ENCODE results near the gene ZNF839.

ZNF839 gene

DNA sequence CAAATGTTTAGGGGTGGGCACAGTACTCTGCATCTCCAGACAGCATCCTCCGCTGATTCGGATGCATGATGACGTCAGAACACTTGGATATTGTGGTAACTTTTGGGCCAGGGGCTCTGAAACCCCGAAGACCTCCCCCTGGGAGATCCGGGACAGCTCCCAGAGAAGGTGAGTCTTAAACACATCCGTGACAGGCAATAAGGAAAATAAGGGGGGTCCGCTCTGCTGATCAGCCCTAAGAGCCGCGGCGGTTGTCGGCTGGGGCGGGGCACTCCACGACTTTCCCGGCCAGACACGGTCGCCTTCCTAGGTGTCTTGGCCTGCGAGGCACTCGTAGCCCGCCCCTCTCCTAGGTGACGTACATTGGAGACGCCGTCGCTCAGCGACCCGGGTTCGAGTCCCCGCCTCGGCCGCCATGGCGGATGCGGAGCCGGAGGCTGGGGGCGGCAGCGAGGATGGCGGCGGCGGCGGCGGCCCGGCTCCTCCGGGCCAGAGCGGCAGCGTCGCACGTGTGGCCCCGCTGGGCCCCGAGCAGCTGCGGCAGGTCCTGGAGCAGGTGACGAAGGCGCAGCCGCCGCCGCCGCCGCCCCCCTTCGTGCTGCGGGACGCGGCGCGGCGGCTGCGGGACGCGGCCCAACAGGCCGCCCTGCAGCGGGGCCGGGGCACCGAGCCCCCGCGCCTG lies at the start of gene ZNF839:
Gene ZNF839 (plus strand): TSS at position 396 of the 682 bp plus-strand sequence. CDS start 20 bp downstream, at position 416.
- H3K4me1 Mint-ChIP-seq = peaks cover 66% of the 10 kb centered on the region
- ATAC-seq (peak; percentile 85), DNase-seq (peak; percentile 95 to 96)
- H3K27me3 Mint-ChIP-seq = no peaks in the 10 kb centered on the region
- H3K4me3 Mint-ChIP-seq = peak within 1 kb of the TSS; percentile 96 to 99
- no peaks in the 10 kb centered on the region for H3K9me3 Mint-ChIP-seq
- peak within 1 kb of the TSS; percentile 97 to 98 for H3K27ac Mint-ChIP-seq

DNA sequence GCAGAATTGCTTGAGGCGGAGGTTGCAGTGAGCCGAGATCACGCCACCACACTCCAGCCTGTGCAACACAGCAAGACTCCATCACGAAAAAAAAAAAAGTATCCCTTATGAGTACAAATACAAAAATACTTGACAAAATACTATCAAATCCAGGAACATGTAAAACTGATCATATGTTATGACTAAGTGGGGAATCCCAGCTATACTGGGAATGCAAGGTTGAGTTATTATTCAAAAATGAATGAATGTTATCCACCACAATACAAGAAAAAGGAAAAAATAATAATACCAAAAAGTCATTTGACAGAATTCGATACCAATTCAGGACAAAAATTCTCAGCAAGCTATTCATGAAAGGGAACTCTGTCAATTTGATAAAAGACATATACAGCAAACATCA lies 47.2 kb upstream of the ZNF839 start:
- H3K4me3 Mint-ChIP-seq = no peak overlapping the region
- DNase-seq = no peak
- no peaks in the 10 kb centered on the region for H3K9me3 Mint-ChIP-seq
- no peaks in the 10 kb centered on the region for H3K27me3 Mint-ChIP-seq
- no peaks in the 10 kb centered on the region for H3K4me1 Mint-ChIP-seq
- H3K27ac Mint-ChIP-seq = no peak overlapping the region
- ATAC-seq = no peak

DNA sequence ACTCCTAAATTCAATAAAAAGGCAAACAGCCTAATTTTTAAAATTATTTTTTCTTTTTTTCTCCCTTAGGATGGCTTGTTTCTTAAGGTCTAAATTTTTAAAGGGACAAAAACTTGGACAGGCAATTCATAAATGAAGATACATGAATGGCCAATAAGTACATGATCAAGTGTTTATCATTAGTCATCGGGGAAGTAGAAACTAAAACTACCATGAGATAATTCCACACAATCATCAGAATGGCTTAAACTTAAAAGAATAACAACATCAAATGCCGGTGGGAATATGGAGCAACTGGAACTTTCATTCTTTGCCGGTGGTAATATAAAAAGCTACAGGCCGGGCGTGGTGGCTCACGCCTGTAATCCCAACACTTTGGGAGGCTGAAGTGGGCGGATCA lies 43.7 kb upstream of the ZNF839 start:
- Mint-ChIP-seq H3K9me3 (no peaks in the 10 kb centered on the region), H3K4me1 (no peaks in the 10 kb centered on the region), H3K27me3 (no peaks in the 10 kb centered on the region), H3K4me3 (no peak overlapping the region), H3K27ac (no peak overlapping the region)
- DNase-seq (no peak), ATAC-seq (no peak)

DNA sequence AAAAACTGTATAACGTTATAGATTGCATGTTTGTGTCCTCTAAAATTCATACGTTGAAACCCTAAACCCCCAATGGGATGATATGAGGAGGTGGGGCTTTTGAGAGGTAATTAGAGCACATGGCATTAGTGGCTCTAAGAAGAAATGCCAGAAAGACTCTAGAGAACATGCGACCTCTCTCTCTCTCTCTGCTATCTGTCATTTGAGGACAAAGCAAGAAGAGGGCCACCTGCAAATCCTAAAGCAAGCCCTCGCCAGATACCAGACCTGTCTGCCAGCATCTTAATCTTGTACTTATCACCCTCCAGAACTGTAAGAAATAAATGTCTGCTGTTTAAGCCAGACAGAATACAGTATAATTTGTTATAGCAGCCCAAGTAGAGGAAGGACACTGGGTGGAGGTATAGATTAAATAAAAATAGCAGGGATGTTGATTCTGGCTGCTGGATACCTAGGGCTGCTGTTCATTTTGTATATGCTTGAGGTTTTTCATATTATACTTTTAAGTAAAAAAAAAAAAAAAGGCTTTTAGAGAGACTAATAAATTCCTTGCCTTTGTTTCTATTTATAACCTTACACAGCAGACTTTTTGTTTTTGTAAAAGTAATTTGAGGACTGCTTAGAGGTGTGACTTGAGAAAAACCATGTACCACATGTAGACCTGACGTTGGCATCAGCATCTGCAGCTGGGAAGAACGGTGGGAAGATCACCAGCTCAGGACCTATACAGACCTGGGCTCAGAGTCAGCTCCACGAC lies 41.5 kb upstream of the ZNF839 start:
- no peak overlapping the region for H3K4me3 Mint-ChIP-seq
- H3K9me3 Mint-ChIP-seq = no peaks in the 10 kb centered on the region
- no peaks in the 10 kb centered on the region for H3K4me1 Mint-ChIP-seq
- no peak for ATAC-seq
- H3K27me3 Mint-ChIP-seq = no peaks in the 10 kb centered on the region
- no peak for DNase-seq
- H3K27ac Mint-ChIP-seq = no peak overlapping the region

DNA sequence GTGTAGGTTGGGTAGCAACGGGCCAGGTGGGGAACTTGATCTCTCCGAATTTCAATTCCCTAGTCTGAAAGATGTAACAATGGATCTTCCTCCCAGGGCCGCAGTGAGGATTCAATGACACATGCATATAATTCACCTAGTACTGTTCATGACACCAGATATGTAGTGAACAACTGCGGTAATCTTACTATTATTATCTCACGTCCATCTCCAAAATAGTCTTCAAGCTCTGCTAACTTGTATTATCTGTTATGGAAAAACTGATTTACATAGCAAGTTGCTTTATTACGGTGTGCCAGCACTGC lies 41.0 kb upstream of the ZNF839 start:
- DNase-seq = no peak
- Mint-ChIP-seq H3K4me1 (no peaks in the 10 kb centered on the region), H3K4me3 (no peak overlapping the region), H3K27ac (no peak overlapping the region), H3K9me3 (no peaks in the 10 kb centered on the region), H3K27me3 (no peaks in the 10 kb centered on the region)
- ATAC-seq = no peak

DNA sequence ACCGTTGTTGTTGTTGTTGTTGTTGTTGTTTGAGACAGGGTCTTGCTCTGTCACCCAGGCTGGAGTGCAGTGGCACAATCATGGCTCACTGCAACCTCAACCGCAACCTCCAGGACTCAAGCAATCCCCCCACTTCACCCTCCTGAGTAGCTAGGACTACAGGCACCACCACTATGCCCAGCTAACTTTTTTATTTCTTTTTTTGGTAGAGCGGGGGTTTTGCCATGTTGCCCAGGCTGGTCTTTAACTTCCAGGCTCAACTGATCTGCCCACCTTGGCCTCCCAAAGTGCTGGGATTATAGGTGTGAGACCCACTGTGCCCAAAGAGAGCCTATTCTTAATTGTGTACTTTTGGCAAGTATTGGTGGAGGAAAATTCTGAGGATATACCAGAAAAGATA lies 40.3 kb upstream of the ZNF839 start:
- no peak overlapping the region for H3K27ac Mint-ChIP-seq
- no peak overlapping the region for H3K4me3 Mint-ChIP-seq
- no peaks in the 10 kb centered on the region for H3K4me1 Mint-ChIP-seq
- no peak for ATAC-seq
- H3K9me3 Mint-ChIP-seq = no peaks in the 10 kb centered on the region
- no peak for DNase-seq
- H3K27me3 Mint-ChIP-seq = no peaks in the 10 kb centered on the region

DNA sequence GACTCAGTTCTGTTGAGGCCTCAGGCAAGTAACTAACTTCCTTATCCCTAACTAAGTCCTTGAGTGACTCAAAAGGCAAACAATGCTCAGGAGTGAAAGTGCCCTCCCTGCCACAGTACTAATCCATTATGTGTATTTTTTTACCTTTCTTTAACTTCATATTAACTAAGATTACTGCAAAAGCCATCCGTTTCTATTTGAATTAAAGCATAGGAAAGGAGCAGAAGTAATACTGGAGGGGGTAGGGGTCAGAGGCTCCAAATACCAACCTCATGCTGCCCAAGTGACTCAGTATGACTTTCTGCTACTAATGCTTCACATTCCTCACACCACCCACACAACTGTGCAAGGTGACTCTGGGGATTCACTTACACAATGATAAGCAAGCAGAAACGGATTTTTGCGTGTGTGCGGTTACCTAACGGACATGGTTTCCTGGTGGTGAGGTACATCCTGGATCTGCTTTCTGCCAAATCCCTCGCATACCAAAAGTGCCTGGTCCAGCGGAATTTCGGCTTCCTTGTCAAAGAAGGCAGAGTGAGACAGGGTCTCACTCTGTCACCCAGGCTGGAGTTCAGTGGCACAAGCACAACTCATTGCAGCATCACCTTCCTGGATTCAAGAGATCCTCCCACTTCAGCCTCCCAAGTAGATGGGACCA lies 39.7 kb upstream of the ZNF839 start:
- Mint-ChIP-seq H3K9me3 (no peaks in the 10 kb centered on the region), H3K4me3 (no peak overlapping the region), H3K27me3 (no peaks in the 10 kb centered on the region), H3K27ac (no peak overlapping the region), H3K4me1 (no peaks in the 10 kb centered on the region)
- no peak for DNase-seq
- no peak for ATAC-seq

DNA sequence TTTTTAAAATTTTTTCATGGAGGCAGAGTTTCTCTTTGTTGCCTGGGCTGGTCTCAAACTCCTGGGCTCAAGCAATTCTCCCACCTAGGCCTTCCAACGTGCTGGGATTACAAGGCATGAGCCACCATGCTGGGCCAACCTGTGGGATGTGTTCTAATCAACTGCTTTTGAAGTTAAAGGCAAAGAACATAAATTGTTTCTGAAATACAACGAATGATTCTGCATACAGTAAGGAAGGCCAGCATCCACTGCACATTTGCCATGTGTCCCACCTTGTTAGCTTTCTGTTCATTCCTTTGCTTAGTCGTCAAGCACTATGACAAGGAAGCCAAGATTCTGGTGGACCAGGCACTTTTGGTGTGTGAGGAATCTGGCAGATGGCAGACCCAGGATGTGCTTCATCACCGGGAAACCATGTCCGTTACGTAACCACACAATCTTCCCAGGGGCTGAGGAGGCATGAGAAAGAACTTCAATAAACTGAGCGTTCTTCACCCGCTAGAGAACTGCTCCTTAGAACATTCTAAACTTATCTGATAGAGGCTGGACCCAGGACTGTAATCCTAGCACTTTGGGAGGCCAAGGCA lies 39.1 kb upstream of the ZNF839 start:
- ATAC-seq = no peak
- no peaks in the 10 kb centered on the region for H3K27me3 Mint-ChIP-seq
- no peak overlapping the region for H3K4me3 Mint-ChIP-seq
- no peaks in the 10 kb centered on the region for H3K4me1 Mint-ChIP-seq
- H3K9me3 Mint-ChIP-seq = no peaks in the 10 kb centered on the region
- DNase-seq = no peak
- no peak overlapping the region for H3K27ac Mint-ChIP-seq

DNA sequence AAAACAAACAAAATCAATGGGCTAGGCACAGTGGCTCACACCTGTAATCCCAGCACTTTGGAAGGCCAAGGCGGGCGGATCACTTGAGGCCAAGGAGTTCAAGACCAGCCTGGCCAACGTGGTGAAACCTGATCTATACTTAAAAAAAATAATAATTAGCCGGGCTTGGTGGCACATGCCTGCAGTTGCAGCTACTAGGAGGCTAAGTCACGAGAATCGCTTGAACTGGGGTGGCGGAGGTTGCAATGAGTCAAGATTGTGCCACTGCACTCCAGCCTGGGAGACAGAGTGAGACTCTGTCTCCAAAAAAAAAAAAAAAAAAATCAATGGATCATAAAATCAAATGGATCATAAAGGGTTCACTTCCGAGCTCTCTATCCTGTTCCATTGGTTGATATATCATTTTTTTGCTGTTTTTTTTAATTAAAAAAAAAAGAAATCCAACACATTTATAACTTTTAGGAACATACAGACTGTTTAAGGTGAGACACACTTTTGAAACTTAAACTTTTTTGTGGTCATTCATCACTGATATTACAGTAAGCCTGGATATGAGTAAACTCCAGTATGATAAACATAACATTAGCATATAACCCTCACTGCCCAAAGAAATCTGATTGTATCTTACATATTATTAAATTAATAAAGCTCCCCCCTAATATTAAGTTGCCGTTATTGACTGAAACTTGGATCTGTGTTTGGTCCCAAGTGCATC lies 36.6 kb upstream of the ZNF839 start:
- no peak overlapping the region for H3K27ac Mint-ChIP-seq
- no peaks in the 10 kb centered on the region for H3K4me1 Mint-ChIP-seq
- no peaks in the 10 kb centered on the region for H3K9me3 Mint-ChIP-seq
- no peak for ATAC-seq
- no peaks in the 10 kb centered on the region for H3K27me3 Mint-ChIP-seq
- H3K4me3 Mint-ChIP-seq = no peak overlapping the region
- DNase-seq = no peak

DNA sequence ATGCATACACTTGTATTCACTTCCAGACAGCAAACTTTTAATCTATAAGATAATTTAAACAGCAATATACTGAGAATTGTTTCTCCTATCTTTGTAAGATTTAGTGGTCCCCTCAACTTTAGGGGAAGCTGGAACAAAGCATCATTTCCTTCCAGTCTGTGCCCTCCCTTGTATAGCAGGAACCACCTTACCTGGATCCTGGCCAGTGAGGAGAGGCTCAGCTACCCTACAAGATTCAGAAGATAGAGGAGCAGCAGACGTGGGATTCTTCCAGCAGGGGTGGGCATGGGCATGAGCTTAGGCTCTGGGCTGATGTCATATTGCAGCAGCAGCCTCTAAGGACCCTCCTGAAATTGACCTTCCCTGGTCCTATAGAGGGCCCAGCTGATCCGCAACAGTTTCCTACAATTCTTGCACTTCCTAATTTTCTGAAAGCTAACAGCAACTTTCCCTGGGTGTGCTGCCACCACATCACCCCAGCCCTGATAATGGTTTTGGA lies 35.9 kb upstream of the ZNF839 start:
- no peak for ATAC-seq
- Mint-ChIP-seq H3K27ac (no peak overlapping the region), H3K4me3 (no peak overlapping the region), H3K9me3 (no peaks in the 10 kb centered on the region), H3K27me3 (no peaks in the 10 kb centered on the region), H3K4me1 (no peaks in the 10 kb centered on the region)
- no peak for DNase-seq

DNA sequence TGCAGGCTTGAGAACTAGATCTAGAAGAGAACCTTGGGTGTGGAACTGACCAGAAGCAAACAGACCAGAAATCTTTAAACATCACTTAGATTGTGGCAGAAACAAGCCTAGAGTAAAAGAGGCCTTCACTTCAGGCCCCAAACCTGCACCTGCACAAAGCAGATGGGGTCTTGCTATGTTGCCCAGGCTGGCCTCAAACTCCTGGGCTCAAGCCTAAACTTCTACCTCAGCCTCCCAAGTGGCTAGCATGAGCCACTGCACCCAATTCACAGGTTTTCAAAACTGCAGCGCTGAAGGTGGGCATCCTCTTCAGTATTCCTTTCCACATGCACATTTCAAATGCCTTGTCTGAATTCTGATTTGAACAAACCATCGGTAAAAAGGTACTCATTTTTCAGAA lies 34.4 kb upstream of the ZNF839 start:
- no peak for DNase-seq
- H3K9me3 Mint-ChIP-seq = no peaks in the 10 kb centered on the region
- no peaks in the 10 kb centered on the region for H3K4me1 Mint-ChIP-seq
- no peak overlapping the region for H3K27ac Mint-ChIP-seq
- H3K27me3 Mint-ChIP-seq = no peaks in the 10 kb centered on the region
- ATAC-seq = no peak
- no peak overlapping the region for H3K4me3 Mint-ChIP-seq

DNA sequence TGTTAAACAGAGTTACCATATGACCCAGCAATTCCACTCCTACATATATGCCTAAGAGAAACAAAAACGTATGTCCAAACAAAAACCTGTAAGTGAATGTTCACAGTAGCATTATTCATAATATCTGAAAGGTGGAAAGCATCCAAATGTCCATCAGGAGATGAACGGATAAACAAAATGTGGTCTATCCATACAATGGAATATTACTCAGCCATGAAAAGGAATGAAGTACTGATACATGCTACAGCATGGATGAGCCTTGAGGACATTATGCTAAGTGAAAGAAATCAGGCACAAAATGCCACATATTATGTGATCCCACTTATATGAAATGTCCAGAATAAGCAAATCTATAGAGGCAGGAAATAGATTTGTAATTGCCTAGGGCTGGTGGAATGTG lies 31.4 kb upstream of the ZNF839 start:
- Mint-ChIP-seq H3K4me1 (no peaks in the 10 kb centered on the region), H3K9me3 (no peaks in the 10 kb centered on the region), H3K4me3 (no peak overlapping the region), H3K27me3 (no peaks in the 10 kb centered on the region), H3K27ac (no peak overlapping the region)
- ATAC-seq (no peak), DNase-seq (no peak)

DNA sequence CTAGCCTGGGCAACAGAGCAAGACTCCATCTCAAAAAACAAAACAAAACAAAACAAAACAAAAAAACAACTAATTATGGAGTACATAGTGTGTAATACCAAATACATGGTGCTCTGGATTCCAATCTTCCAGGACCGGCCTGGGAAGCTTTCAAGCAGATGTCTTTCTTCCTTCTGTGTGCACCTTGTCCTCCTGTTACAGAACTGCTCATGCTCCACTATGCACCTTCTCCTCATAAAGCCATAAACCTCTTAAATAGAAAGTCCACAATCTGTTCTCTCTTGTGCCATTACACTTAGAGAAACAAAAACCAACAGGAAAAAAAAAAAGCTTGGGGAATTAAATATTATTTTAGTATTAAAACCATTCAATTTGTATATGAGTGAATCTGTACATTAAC lies 27.1 kb upstream of the ZNF839 start:
- no peaks in the 10 kb centered on the region for H3K9me3 Mint-ChIP-seq

DNA sequence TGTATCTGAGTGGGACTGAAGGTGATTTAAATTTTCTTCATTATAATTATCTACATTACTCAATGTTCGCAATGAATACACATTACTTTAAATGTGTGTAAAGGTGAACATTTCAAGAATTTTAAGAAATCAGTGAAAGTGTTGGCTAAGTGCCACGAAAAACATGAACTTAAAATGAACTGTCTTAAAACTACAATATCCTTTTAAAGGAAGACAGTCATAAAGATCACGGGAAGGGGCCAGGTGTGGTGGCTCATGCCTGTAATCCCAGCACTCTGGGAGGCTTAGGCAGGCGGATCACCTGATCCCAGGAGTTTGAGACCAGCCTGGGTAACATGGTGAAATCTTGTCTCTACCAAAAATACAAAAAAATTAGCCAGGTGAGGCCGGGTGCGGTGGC lies 25.8 kb upstream of the ZNF839 start:
- Mint-ChIP-seq H3K9me3 (no peaks in the 10 kb centered on the region), H3K4me3 (no peak overlapping the region), H3K27ac (no peak overlapping the region), H3K27me3 (no peaks in the 10 kb centered on the region), H3K4me1 (peaks cover 4% of the 10 kb centered on the region)
- ATAC-seq (no peak), DNase-seq (no peak)

More for the DNA sequence above, 27.1 kb upstream of the ZNF839 start:
- no peak for ATAC-seq
- Mint-ChIP-seq H3K27ac (no peak overlapping the region), H3K27me3 (no peaks in the 10 kb centered on the region), H3K4me1 (no peaks in the 10 kb centered on the region), H3K4me3 (no peak overlapping the region)
- DNase-seq = no peak

DNA sequence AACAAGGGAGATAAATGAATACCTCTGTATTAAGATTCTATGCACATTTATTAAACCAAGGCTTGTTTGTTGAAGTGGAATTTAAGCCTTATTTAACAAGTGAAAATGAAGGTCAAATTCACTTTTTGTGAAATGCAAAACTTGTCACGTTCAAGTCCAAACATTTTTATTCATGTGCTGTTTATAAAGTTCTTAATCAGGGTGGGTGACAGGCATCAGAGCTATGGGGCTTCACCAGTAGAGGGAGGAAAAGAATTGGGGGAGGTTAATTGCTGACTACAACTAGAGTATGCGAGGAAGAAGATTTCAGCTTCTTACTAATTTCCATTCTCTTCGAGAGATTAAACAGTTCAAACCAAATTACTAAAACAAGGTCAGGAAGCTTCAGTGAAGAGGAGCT lies 24.3 kb upstream of the ZNF839 start:
- Mint-ChIP-seq H3K9me3 (no peaks in the 10 kb centered on the region), H3K4me1 (peaks cover 5% of the 10 kb centered on the region), H3K27ac (no peak overlapping the region), H3K4me3 (no peak overlapping the region), H3K27me3 (no peaks in the 10 kb centered on the region)
- DNase-seq (no peak), ATAC-seq (no peak)

All from stimulated activated naive CD8-positive, alpha-beta T cell treated with anti-CD3 and anti-CD28 coated beads, Interleukin-15, amount 100 ng/mL, for 72 hours (primary cell).